Peyer's patch (tissue), 4 donors: Measurements from ENCODE around the gene FKBP11. TPM values are rescaled to one million over a fixed set of nuclear protein-coding genes. Genes with fewer than 3 reads are reported as not detected.

Experiments used
- DNase-seq, 3 donors: peaks; one replicate each; pipeline ENCODE4 v3.0.0-alpha.2; 2017 to 2019
- H3K27ac ChIP-seq, 4 donors: fragments of 200-600 bp; sonication (generic); one replicate each; pipeline ENCODE4 v1.5.1; 2016 to 2019
- H3K27me3 ChIP-seq, 2 donors: fragments of 200-600 bp; sonication (generic); one replicate each; pipeline ENCODE4 v1.5.1; 2019
- H3K36me3 ChIP-seq, 3 donors: fragments of 200-600 bp; sonication (generic); one replicate each; pipeline ENCODE4 v1.5.1; 2016 to 2019
- H3K4me1 ChIP-seq, 4 donors: fragments of 200-600 bp; sonication (generic); one replicate each; pipeline ENCODE4 v1.5.1; 2016 to 2019
- H3K4me3 ChIP-seq, 4 donors: fragments of 200-600 bp; sonication (generic); 1 replicate in 3 of 4; 2 replicates in 1 of 4; pipeline ENCODE4 v1.5.1; 2016 to 2019; ENCODE audit warnings: mild to moderate bottlenecking in 1 of 4
- H3K9me3 ChIP-seq, 4 donors: fragments of 200-600 bp; sonication (generic); one replicate each; pipeline ENCODE4 v1.5.1; 2016 to 2019; ENCODE audit warnings: mild to moderate bottlenecking in 1 of 4
- POLR2A ChIP-seq, 2 donors: fragments of 450-650 bp; IDR thresholded peaks; one replicate each; pipeline ENCODE4 v1.5.1; 2017; ENCODE audit warnings: antibody characterized with exemption in 2 of 2, mild to moderate bottlenecking in 2 of 2, moderate library complexity in 2 of 2
- total RNA-seq, 4 donors: library from RNA; depleted of rRNA; stranded (reverse); fragments of >200 nt; gene quantifications; one replicate each; pipeline ENCODE4 v1.1.0, GENCODE V29; 2016
- TF ChIP-seq, protein P1 (sequence below), 6 experiments: fragments of 450-650 bp in 4 of 6; fragments of 200-600 bp in 2 of 6; sonication (generic) in 1 of 6; IDR thresholded peaks; one replicate each; pipeline ENCODE4 v1.5.1; 2017 to 2019; ENCODE audit warnings: antibody characterized with exemption in 6 of 6, mild to moderate bottlenecking in 3 of 6, moderate library complexity in 1 of 6

FKBP11 gene
- total RNA-seq, 4 donors from 2014 or later, result 7.5 to 26.9 (median 12.6) TPM

DNA sequence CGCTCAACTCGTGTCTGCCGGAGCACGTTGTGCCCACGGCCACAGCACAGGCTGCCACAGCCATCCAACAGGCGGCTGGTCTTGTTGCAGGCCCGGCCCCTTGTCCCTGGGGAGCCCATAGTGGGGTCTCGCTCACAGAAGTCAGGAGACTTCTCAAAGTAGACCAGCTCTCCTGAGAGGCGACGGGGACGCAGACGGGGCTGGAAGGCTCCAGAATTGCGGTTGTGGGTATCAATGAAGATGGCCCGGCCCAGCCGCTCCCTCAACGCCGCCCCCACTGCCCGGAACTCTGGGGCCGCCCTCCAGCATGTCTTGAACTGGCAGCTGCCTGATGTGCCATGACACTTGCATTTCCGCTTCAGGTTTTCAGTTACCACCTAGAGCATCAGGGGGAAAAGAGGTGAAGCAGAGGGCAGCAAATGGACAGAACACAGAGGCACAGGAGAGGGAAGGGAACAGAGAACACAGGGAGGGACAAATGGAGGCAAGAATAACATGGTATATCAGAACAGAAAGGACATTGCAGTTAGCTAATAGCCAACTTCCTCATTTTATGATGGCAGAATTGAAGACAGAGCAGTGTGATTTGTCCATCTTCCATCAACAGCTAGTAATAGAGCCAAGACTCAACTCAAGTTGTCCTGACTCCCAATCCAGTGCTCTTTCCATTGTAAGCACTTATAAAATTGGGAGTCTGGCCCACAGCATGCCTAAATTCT is 41.0 kb upstream of the FKBP11 start:
- no peak overlapping the region for H3K27ac ChIP-seq
- H3K27me3 ChIP-seq, result peaks cover 0 to 18% of the 10 kb centered on the region in 2 donors
- H3K9me3 ChIP-seq, result no peaks in the 10 kb centered on the region
- H3K4me1 ChIP-seq, result peaks cover 0 to 23% (median 14%) of the 10 kb centered on the region in 4 donors
- no peak overlapping the region for H3K4me3 ChIP-seq
- DNase-seq, result no peak
- H3K36me3 ChIP-seq, result no peaks in the 10 kb centered on the region
- no peak for TF ChIP-seq POLR2A (IDR thresholded peaks at IDR 0.05)
- TF ChIP-seq, protein P1, sequence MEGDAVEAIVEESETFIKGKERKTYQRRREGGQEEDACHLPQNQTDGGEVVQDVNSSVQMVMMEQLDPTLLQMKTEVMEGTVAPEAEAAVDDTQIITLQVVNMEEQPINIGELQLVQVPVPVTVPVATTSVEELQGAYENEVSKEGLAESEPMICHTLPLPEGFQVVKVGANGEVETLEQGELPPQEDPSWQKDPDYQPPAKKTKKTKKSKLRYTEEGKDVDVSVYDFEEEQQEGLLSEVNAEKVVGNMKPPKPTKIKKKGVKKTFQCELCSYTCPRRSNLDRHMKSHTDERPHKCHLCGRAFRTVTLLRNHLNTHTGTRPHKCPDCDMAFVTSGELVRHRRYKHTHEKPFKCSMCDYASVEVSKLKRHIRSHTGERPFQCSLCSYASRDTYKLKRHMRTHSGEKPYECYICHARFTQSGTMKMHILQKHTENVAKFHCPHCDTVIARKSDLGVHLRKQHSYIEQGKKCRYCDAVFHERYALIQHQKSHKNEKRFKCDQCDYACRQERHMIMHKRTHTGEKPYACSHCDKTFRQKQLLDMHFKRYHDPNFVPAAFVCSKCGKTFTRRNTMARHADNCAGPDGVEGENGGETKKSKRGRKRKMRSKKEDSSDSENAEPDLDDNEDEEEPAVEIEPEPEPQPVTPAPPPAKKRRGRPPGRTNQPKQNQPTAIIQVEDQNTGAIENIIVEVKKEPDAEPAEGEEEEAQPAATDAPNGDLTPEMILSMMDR (IDR thresholded peaks at IDR 0.05), result no peak

DNA sequence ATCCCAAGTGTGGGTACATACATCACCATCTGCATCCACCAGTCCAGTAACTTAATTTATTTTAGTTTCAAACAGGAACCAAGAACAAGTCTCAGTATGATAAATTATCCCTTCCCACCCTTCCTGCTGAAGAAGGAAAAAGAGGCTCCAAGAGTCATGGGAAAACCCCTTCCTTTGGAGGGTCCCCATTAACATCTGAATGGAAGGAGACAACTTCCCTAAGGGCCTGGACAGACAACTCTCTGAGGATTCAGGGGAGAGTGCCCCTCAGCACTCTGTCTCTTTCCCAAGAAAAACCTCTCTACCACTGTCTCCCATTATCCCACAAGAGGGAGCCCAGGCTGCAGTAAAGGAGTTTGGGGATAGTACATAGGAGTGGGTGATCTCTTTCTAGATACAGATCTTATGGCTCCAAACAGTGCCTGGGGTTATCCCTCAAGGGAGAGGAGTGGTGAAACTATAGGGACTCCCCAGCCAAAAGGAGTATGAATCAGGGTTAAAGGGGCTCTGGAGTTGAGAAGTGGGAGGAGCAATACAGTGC is 40.1 kb upstream of the FKBP11 start:
- Histone ChIP-seq H3K36me3 (no peaks in the 10 kb centered on the region), H3K4me1 (peaks cover 0 to 13% (median 8%) of the 10 kb centered on the region in 4 donors), H3K27ac (no peak overlapping the region), H3K27me3 (peaks cover 0 to 8% of the 10 kb centered on the region in 2 donors), H3K4me3 (no peak overlapping the region), H3K9me3 (no peaks in the 10 kb centered on the region)
- TF ChIP-seq POLR2A (IDR thresholded peaks at IDR 0.05), result no peak
- TF ChIP-seq, protein P1 (IDR thresholded peaks at IDR 0.05), result peak in 1 of 6 experiments; percentile 9
- DNase-seq, result no peak

DNA sequence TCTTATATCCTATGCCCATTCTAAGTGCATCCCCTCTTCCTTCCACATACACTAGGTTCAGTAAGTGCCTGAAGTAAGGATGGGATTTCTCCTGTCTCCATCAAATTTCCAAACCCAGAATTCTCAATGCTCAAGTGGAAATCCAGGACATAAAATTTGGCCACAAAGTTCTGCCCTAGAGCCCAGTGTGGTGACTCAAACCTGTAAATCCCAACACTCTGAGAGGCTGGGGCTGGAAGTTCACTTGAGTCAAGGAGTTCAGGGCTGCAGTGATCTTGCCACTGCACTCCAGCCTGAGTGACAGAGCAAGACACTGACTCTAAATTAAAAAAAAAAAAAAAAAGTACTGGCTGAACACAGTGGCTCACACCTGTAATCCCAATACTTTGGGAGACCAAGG is 36.5 kb upstream of the FKBP11 start:
- no peaks in the 10 kb centered on the region for H3K9me3 ChIP-seq
- no peaks in the 10 kb centered on the region for H3K36me3 ChIP-seq
- no peak for DNase-seq
- no peaks in the 10 kb centered on the region for H3K27me3 ChIP-seq
- no peak overlapping the region for H3K27ac ChIP-seq
- no peak overlapping the region for H3K4me3 ChIP-seq
- H3K4me1 ChIP-seq, result peaks cover 0 to 9% (median 0%) of the 10 kb centered on the region in 4 donors
- no peak for TF ChIP-seq POLR2A (IDR thresholded peaks at IDR 0.05)
- TF ChIP-seq, protein P1 (IDR thresholded peaks at IDR 0.05), result no peak

DNA sequence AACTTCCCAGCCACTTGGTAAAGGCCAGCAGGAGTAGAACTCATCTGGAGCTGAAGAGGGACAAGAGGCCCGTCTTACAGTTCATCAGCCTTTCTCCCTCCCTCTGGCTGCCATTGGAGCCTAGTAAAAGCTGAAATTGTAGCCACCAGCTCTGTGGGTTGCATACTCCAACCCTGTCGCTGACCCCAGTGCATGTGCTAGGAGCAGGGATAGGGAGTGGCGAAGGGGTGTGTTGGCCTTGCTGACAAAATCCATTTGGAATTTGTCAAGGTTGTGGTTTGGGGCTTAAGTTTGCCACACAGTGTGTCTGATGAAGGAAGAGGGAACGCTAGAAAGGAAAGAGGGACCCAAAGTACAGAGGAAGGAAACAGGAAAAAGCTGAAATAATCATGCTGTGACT is 36.0 kb upstream of the FKBP11 start:
- no peaks in the 10 kb centered on the region for H3K9me3 ChIP-seq
- H3K4me1 ChIP-seq, result peaks cover 0 to 9% (median 0%) of the 10 kb centered on the region in 4 donors
- DNase-seq, result no peak
- no peak for TF ChIP-seq POLR2A (IDR thresholded peaks at IDR 0.05)
- TF ChIP-seq, protein P1 (IDR thresholded peaks at IDR 0.05), result no peak
- no peak overlapping the region for H3K4me3 ChIP-seq
- H3K27ac ChIP-seq, result no peak overlapping the region
- H3K36me3 ChIP-seq, result no peaks in the 10 kb centered on the region
- no peaks in the 10 kb centered on the region for H3K27me3 ChIP-seq

DNA sequence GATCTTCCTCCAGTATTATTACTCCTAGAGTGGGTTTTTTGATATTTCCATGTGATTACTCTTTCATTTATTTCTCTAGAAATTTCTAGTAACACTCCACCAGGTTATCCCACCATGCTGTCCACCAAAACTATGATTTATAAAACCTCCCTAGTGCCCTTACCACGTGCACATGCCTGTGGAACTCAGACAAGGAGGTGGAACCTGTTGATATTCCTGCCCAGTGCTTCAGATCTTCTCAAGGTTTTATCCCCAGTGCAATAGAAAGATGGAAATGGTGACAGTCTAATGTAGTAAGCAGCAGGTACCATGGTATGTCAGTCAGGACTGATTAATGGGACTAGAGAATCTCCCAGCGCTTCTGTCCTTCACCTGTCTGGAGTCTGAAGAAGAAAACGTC is 35.5 kb upstream of the FKBP11 start:
- Histone ChIP-seq H3K4me1 (peaks cover 0 to 13% (median 0%) of the 10 kb centered on the region in 4 donors), H3K27me3 (no peaks in the 10 kb centered on the region), H3K36me3 (no peaks in the 10 kb centered on the region), H3K4me3 (no peak overlapping the region), H3K9me3 (no peaks in the 10 kb centered on the region), H3K27ac (no peak overlapping the region)
- TF ChIP-seq, protein P1 (IDR thresholded peaks at IDR 0.05), result no peak
- TF ChIP-seq POLR2A (IDR thresholded peaks at IDR 0.05), result no peak
- DNase-seq, result no peak
